CD14-positive monocyte (primary cell): ENCODE measurements around the gene TSC22D1. TPM values are rescaled to one million over a fixed set of nuclear protein-coding genes. Genes with fewer than 3 reads are reported as not detected.

Source experiments
- DNase-seq, 3 donors: peaks; one replicate each; pipeline ENCODE4 v3.0.0-alpha.2; 2011 to 2022
- H2AFZ ChIP-seq: 2 replicates; pipeline ENCODE4 v1.6.0; 2012; ENCODE audit warnings: mild to moderate bottlenecking, low read depth, low read length, inconsistent platforms; ENCODE audit not compliant: insufficient read depth, poor library complexity, severe bottlenecking
- H3K27ac ChIP-seq, 2 donors: 1 replicate in 1 of 2; 2 replicates in 1 of 2; pipeline ENCODE4 v1.5.1; 2012 to 2013; ENCODE audit warnings: low read length in 2 of 2, control low read depth in 1 of 2, inconsistent platforms in 1 of 2, low read depth in 1 of 2, mild to moderate bottlenecking in 1 of 2
- H3K27me3 ChIP-seq, 2 donors: one replicate each; pipeline versions ENCODE4 v1.6.0 to v1.6.1; 2011 to 2013; ENCODE audit warnings: low read length in 2 of 2; ENCODE audit not compliant: control insufficient read depth in 2 of 2, insufficient read depth in 2 of 2
- H3K36me3 ChIP-seq, 2 donors: replicated peaks in 1 of 2; 1 replicate in 1 of 2; 2 replicates in 1 of 2; pipeline versions ENCODE4 v1.5.1 to v1.6.1; 2012 to 2013; ENCODE audit warnings: low read length in 2 of 2, control low read depth in 1 of 2, inconsistent platforms in 1 of 2, mild to moderate bottlenecking in 1 of 2; ENCODE audit not compliant: insufficient read depth in 2 of 2, control insufficient read depth in 1 of 2
- H3K4me1 ChIP-seq, 2 donors: 1 replicate in 1 of 2; 2 replicates in 1 of 2; pipeline versions ENCODE4 v1.5.1 to v1.6.1; 2012 to 2013; ENCODE audit warnings: low read length in 2 of 2, control low read depth in 1 of 2, inconsistent platforms in 1 of 2, mild to moderate bottlenecking in 1 of 2, moderate library complexity in 1 of 2; ENCODE audit not compliant: insufficient read depth in 2 of 2, control insufficient read depth in 1 of 2
- H3K4me2 ChIP-seq: replicated peaks from 2 replicates; pipeline ENCODE3; 2012; ENCODE audit warnings: low read length, moderate library complexity, mild to moderate bottlenecking; ENCODE audit not compliant: poor library complexity, severe bottlenecking; ENCODE audit errors: extremely low read depth
- H3K4me3 ChIP-seq, 3 experiments: fragments of 200-600 bp in 1 of 3; sonication (generic) in 1 of 3; replicated peaks in 1 of 3; 1 replicate in 2 of 3; 2 replicates in 1 of 3; pipeline ENCODE4 v1.5.1; 2011 to 2013; ENCODE audit warnings: low read length in 3 of 3, mild to moderate bottlenecking in 3 of 3, control low read depth in 2 of 3, low read depth in 2 of 3, inconsistent platforms in 1 of 3, moderate library complexity in 1 of 3
- H3K79me2 ChIP-seq: 2 replicates; pipeline ENCODE4 v1.6.0; 2012; ENCODE audit warnings: mild to moderate bottlenecking, control low read depth, inconsistent platforms, low read length, moderate library complexity; ENCODE audit not compliant: insufficient read depth
- H3K9ac ChIP-seq: 2 replicates; pipeline ENCODE4 v1.6.0; 2017; ENCODE audit warnings: low read length, mild to moderate bottlenecking; ENCODE audit not compliant: insufficient read depth, poor library complexity, severe bottlenecking
- H3K9me3 ChIP-seq, 2 donors: replicated peaks in 1 of 2; 1 replicate in 1 of 2; 2 replicates in 1 of 2; pipeline versions ENCODE4 v1.5.1 to v1.6.1; 2012 to 2013; ENCODE audit warnings: low read length in 2 of 2, control low read depth in 1 of 2; ENCODE audit not compliant: control insufficient read depth in 1 of 2, insufficient read depth in 1 of 2
- H4K20me1 ChIP-seq: 2 replicates; pipeline ENCODE4 v1.6.0; 2012; ENCODE audit warnings: mild to moderate bottlenecking, low read length, control low read depth, moderate library complexity; ENCODE audit not compliant: insufficient read depth
- H3K27ac Mint-ChIP-seq, 7 donors: one replicate each; pipeline ENCODE4 v1.8.0; 2020; ENCODE audit warnings: mild to moderate bottlenecking in 7 of 7, mixed read lengths in 7 of 7, moderate library complexity in 6 of 7, inconsistent platforms in 2 of 7
- H3K27me3 Mint-ChIP-seq, 3 donors: one replicate each; pipeline ENCODE4 v1.8.0; 2021 to 2022; ENCODE audit warnings: low read depth in 3 of 3, mild to moderate bottlenecking in 3 of 3, mixed read lengths in 3 of 3, moderate library complexity in 3 of 3, inconsistent platforms in 1 of 3
- H3K36me3 Mint-ChIP-seq, 2 donors: one replicate each; pipeline ENCODE4 v1.8.0; 2020; ENCODE audit warnings: mixed read lengths in 2 of 2, inconsistent platforms in 1 of 2, mild to moderate bottlenecking in 1 of 2
- H3K4me1 Mint-ChIP-seq: one replicate; pipeline ENCODE4 v1.8.0; 2020; ENCODE audit warnings: mild to moderate bottlenecking, mixed read lengths
- H3K4me3 Mint-ChIP-seq, 2 donors: one replicate each; pipeline ENCODE4 v1.8.0; 2020; ENCODE audit warnings: mild to moderate bottlenecking in 2 of 2, mixed read lengths in 2 of 2, moderate library complexity in 1 of 2
- H3K9me3 Mint-ChIP-seq, 7 donors: one replicate each; pipeline ENCODE4 v1.8.0; 2020 to 2022; ENCODE audit warnings: mixed read lengths in 7 of 7, mild to moderate bottlenecking in 6 of 7, moderate library complexity in 6 of 7, inconsistent platforms in 2 of 7
- CTCF ChIP-seq: fragments of 200-600 bp; IDR thresholded peaks from one replicate; pipeline ENCODE4 v1.8.0; 2022; ENCODE audit warnings: antibody characterized with exemption, mild to moderate bottlenecking
- WGBS: methylation state at CpG from one replicate; pipeline ENCODE4 v1.1.5; 2013; ENCODE audit warnings: missing lambda C conversion rate; ENCODE audit not compliant: insufficient coverage; 5-methylcytosine and 5-hydroxymethylcytosine counted together
- intact Hi-C, 2 donors: fragments of 100-400 bp; cut with micrococcal nuclease; formaldehyde crosslinking; loops; one replicate each; pipeline versions ENCODE4 v1.15.0 to v1.15.1; 2023
- polyA plus RNA-seq, 3 donors: library from polyadenylated mRNA; depleted of rRNA in 1 of 3; unstranded in 2 of 3; stranded (reverse) in 1 of 3; fragments of 300-500 nt in 2 of 3; fragments of >200 nt in 1 of 3; fragmentation: Illumina TruSeq in 2 of 3; gene quantifications; 1 replicate in 2 of 3; 2 replicates in 1 of 3; pipeline ENCODE4 v1.2.3, GENCODE V29; 2012 to 2021

Gene TSC22D1
- polyA plus RNA-seq, 3 donors, result 1.9 to 10.4 (median 3.1) TPM

GRCh38 chr13:44435142-44435918 lies 140.8 kb downstream of the TSC22D1 start:
- peaks cover 29 to 38% of the 10 kb centered on the region in 2 donors for H3K4me1 ChIP-seq
- no peaks in the 10 kb centered on the region for H3K9me3 Mint-ChIP-seq
- peaks cover 26% of the 10 kb centered on the region for H3K4me1 Mint-ChIP-seq
- H3K27ac ChIP-seq, result peak overlapping the region; percentile 38 to 72
- H3K4me3 ChIP-seq, result peak overlapping the region; percentile 69 to 80 (median 77)
- H3K9me3 ChIP-seq, result no peaks in the 10 kb centered on the region
- peak overlapping the region; percentile 87 for H3K4me2 ChIP-seq
- 0% methylated on average over 50 of the region's 51 CpGs for WGBS
- peak overlapping the region; percentile 44 to 87 (median 80) for H3K27ac Mint-ChIP-seq
- peaks cover 5% of the 10 kb centered on the region for H4K20me1 ChIP-seq
- H3K27me3 ChIP-seq, result peaks cover 8 to 23% of the 10 kb centered on the region in 2 donors
- intact Hi-C loops, result loop anchor here (5.0 to 10.0 kb wide), 7 partner anchors 131 to 528 kb away; no protein-coding TSS in a partner anchor
- no peaks in the 10 kb centered on the region for H3K36me3 ChIP-seq
- peak overlapping the region; percentile 79 for H3K9ac ChIP-seq
- peak overlapping the region; percentile 85 for H2AFZ ChIP-seq
- H3K27me3 Mint-ChIP-seq, result peaks cover 11 to 23% (median 13%) of the 10 kb centered on the region in 3 donors
- H3K79me2 ChIP-seq, result no peaks in the 10 kb centered on the region
- no peak for TF ChIP-seq CTCF
- peak; percentile 92 to 97 (median 96) for DNase-seq
- H3K4me3 Mint-ChIP-seq, result peak overlapping the region; percentile 86 to 89
- peaks cover 9 to 21% of the 10 kb centered on the region in 2 donors for H3K36me3 Mint-ChIP-seq

GRCh38 chr13:44434766-44435141 lies 141.4 kb downstream of the TSC22D1 start:
- Mint-ChIP-seq H3K27ac (peak overlapping the region in 3 of 7 donors; percentile 4 to 30 (median 24)), H3K9me3 (no peaks in the 10 kb centered on the region), H3K4me3 (peak overlapping the region; percentile 86 to 89), H3K27me3 (peaks cover 11 to 23% (median 13%) of the 10 kb centered on the region in 3 donors), H3K4me1 (peaks cover 22% of the 10 kb centered on the region), H3K36me3 (peaks cover 9 to 21% of the 10 kb centered on the region in 2 donors)
- intact Hi-C loops, result loop anchor here (5.0 to 10.0 kb wide), 7 partner anchors 130 to 527 kb away; no protein-coding TSS in a partner anchor
- 0% methylated on average over 2 of the region's 4 CpGs for WGBS
- Histone ChIP-seq H3K27ac (no peak overlapping the region), H3K27me3 (peaks cover 8 to 23% of the 10 kb centered on the region in 2 donors), H3K4me3 (peak overlapping the region; percentile 69 to 80 (median 77)), H4K20me1 (peaks cover 5% of the 10 kb centered on the region), H3K9me3 (no peaks in the 10 kb centered on the region), H2AFZ (peak overlapping the region; percentile 85), H3K4me2 (peak overlapping the region; percentile 87), H3K4me1 (peaks cover 27 to 33% of the 10 kb centered on the region in 2 donors), H3K79me2 (no peaks in the 10 kb centered on the region), H3K36me3 (no peaks in the 10 kb centered on the region), H3K9ac (peak overlapping the region; percentile 79)
- TF ChIP-seq CTCF, result no peak
- no peak for DNase-seq
